H1 (cell line): ENCODE measurements around the gene CORO2B. TPM values are rescaled to one million over a fixed set of nuclear protein-coding genes. Genes with fewer than 3 reads are reported as not detected.

Experiments used
- CTCF ChIA-PET: fragments of 300-600 bp; sonication (Branson Sonifier 250); formaldehyde crosslinking; loops from one replicate; lab custom pipeline; 2021; ENCODE audit not compliant: partially characterized antibody; lab: Charles Lee
- POLR2A ChIA-PET: fragments of 300-600 bp; sonication (Branson Sonifier 250); formaldehyde crosslinking; loops from one replicate; lab custom pipeline; 2021; ENCODE audit warnings: inconsistent platforms; ENCODE audit not compliant: partially characterized antibody; lab: Charles Lee
- DNase-seq, 2 experiments: peaks; one replicate each; pipeline versions ENCODE4 v3.0.0 to v3.0.0-alpha.2; 2010 to 2022; ENCODE audit warnings: low spot score in 2 of 2, low read depth in 1 of 2, mixed read lengths in 1 of 2
- FAIRE-seq: peaks from 2 replicates; lab custom pipeline; 2011; peaks lifted over from hg19 to GRCh38; lab: Jason Lieb, UNC
- H2AFZ ChIP-seq: 2 replicates; pipeline ENCODE4 v1.8.1; 2012; ENCODE audit warnings: low read length, inconsistent platforms
- H2AK5ac ChIP-seq: 2 replicates; pipeline ENCODE4 v1.6.1; 2013; ENCODE audit warnings: low read depth, low read length
- H2BK120ac ChIP-seq: replicated peaks from 2 replicates; pipeline ENCODE3; 2013; ENCODE audit warnings: low read depth, low read length, inconsistent platforms
- H2BK12ac ChIP-seq: 2 replicates; pipeline ENCODE4 v1.6.1; 2013; ENCODE audit warnings: low read depth, low read length
- H2BK15ac ChIP-seq: 2 replicates; pipeline ENCODE4 v1.6.1; 2013; ENCODE audit warnings: low read length
- H2BK20ac ChIP-seq: 2 replicates; pipeline ENCODE4 v1.6.1; 2013; ENCODE audit warnings: low read length
- H2BK5ac ChIP-seq: 2 replicates; pipeline ENCODE4 v1.6.1; 2013; ENCODE audit warnings: low read depth, low read length
- H3K14ac ChIP-seq: 2 replicates; pipeline ENCODE4 v1.6.1; 2013; ENCODE audit warnings: inconsistent platforms; ENCODE audit not compliant: insufficient read length
- H3K18ac ChIP-seq: 2 replicates; pipeline ENCODE4 v1.6.1; 2013; ENCODE audit warnings: low read length; ENCODE audit errors: extremely low read depth
- H3K23ac ChIP-seq: 2 replicates; pipeline ENCODE4 v1.6.1; 2013; ENCODE audit warnings: inconsistent platforms; ENCODE audit not compliant: insufficient read length
- H3K23me2 ChIP-seq: 2 replicates; pipeline ENCODE4 v1.6.1; 2013; ENCODE audit warnings: low read depth, low read length
- H3K27ac ChIP-seq: 2 replicates; pipeline ENCODE4 v1.6.1; 2011; ENCODE audit warnings: low read depth, low read length, inconsistent platforms
- H3K27me3 ChIP-seq, 4 experiments: replicated peaks in 1 of 4; 1 replicate in 1 of 4; 2 replicates in 3 of 4; pipeline versions ENCODE4 v1.6.1 to v1.8.1; 2011 to 2013; ENCODE audit warnings: low read length in 3 of 4, mild to moderate bottlenecking in 3 of 4, inconsistent platforms in 2 of 4, mixed read lengths in 2 of 4, moderate library complexity in 1 of 4; ENCODE audit not compliant: control insufficient read depth in 3 of 4, insufficient read depth in 3 of 4; ENCODE audit errors: extremely low read depth in 1 of 4
- H3K36me3 ChIP-seq, 4 experiments: 2 replicates each; pipeline versions ENCODE4 v1.6.1 to v1.8.1; 2011 to 2013; ENCODE audit warnings: mild to moderate bottlenecking in 4 of 4, low read length in 3 of 4, moderate library complexity in 2 of 4, control low read depth in 1 of 4, inconsistent platforms in 1 of 4; ENCODE audit not compliant: insufficient read depth in 4 of 4, control insufficient read depth in 2 of 4
- H3K4ac ChIP-seq: replicated peaks from 2 replicates; pipeline ENCODE3; 2013; ENCODE audit warnings: low read length, low read depth, mixed read lengths, inconsistent platforms; ENCODE audit not compliant: insufficient read length
- H3K4me1 ChIP-seq, 4 experiments: replicated peaks in 1 of 4; 1 replicate in 1 of 4; 2 replicates in 3 of 4; pipeline versions ENCODE4 v1.6.1 to v1.8.1; 2011 to 2013; ENCODE audit warnings: low read length in 3 of 4, inconsistent platforms in 2 of 4, mixed read lengths in 1 of 4; ENCODE audit not compliant: insufficient read depth in 4 of 4, control insufficient read depth in 3 of 4
- H3K4me2 ChIP-seq, 2 experiments: 2 replicates each; pipeline versions ENCODE4 v1.6.1 to v1.8.1; 2011 to 2013; ENCODE audit warnings: low read depth in 2 of 2, low read length in 2 of 2, control low read depth in 1 of 2, inconsistent platforms in 1 of 2, mild to moderate bottlenecking in 1 of 2; ENCODE audit not compliant: insufficient read depth in 1 of 2
- H3K4me3 ChIP-seq, 4 experiments: fragments of 200-600, 300-600 bp in 1 of 4; sonication (generic), shearing (Covaris generic), sonication (Bioruptor Twin) in 1 of 4; 2 replicates each; pipeline versions ENCODE4 v1.5.1 to v1.8.1; 2011 to 2016; ENCODE audit warnings: low read length in 4 of 4, low read depth in 3 of 4, control low read depth in 2 of 4, inconsistent platforms in 2 of 4, mild to moderate bottlenecking in 2 of 4, mixed read lengths in 1 of 4, moderate library complexity in 1 of 4; ENCODE audit not compliant: insufficient read depth in 2 of 4; ENCODE audit errors: extremely low read depth in 1 of 4
- H3K56ac ChIP-seq: replicated peaks from 2 replicates; pipeline ENCODE3; 2013; ENCODE audit warnings: low read depth, mild to moderate bottlenecking, mixed read lengths, low read length, inconsistent platforms; ENCODE audit not compliant: insufficient read length
- H3K79me1 ChIP-seq: 2 replicates; pipeline ENCODE4 v1.6.1; 2013; ENCODE audit warnings: low read depth, low read length, control low read depth
- H3K79me2 ChIP-seq, 2 experiments: 2 replicates each; pipeline versions ENCODE4 v1.6.1 to v1.8.1; 2012 to 2013; ENCODE audit warnings: low read length in 2 of 2, mild to moderate bottlenecking in 2 of 2, inconsistent platforms in 1 of 2; ENCODE audit not compliant: insufficient read depth in 2 of 2, control insufficient read depth in 1 of 2
- H3K9ac ChIP-seq, 4 experiments: replicated peaks in 1 of 4; 1 replicate in 1 of 4; 2 replicates in 3 of 4; pipeline versions ENCODE4 v1.6.1 to v1.8.1; 2011 to 2013; ENCODE audit warnings: low read depth in 3 of 4, low read length in 3 of 4, control low read depth in 2 of 4, mild to moderate bottlenecking in 2 of 4, moderate library complexity in 2 of 4, inconsistent platforms in 1 of 4; ENCODE audit errors: extremely low read depth in 1 of 4
- H3K9me3 ChIP-seq, 2 experiments: 2 replicates each; pipeline versions ENCODE4 v1.6.1 to v1.8.1; 2012 to 2013; ENCODE audit warnings: mild to moderate bottlenecking in 2 of 2, moderate library complexity in 2 of 2, control low read depth in 1 of 2, inconsistent platforms in 1 of 2, low read depth in 1 of 2, low read length in 1 of 2, mixed read lengths in 1 of 2; ENCODE audit not compliant: insufficient read depth in 2 of 2
- H4K20me1 ChIP-seq, 2 experiments: replicated peaks in 1 of 2; 2 replicates each; pipeline versions ENCODE3 to v1.8.1; 2011 to 2013; ENCODE audit warnings: inconsistent platforms in 2 of 2, low read length in 2 of 2, mild to moderate bottlenecking in 1 of 2; ENCODE audit not compliant: insufficient read depth in 2 of 2, control insufficient read depth in 1 of 2
- H4K5ac ChIP-seq: 2 replicates; pipeline ENCODE4 v1.6.1; 2013; ENCODE audit warnings: low read length, low read depth, mixed read lengths, inconsistent platforms; ENCODE audit not compliant: insufficient read length
- H4K8ac ChIP-seq: 2 replicates; pipeline ENCODE4 v1.8.0; 2013; ENCODE audit warnings: mild to moderate bottlenecking, moderate library complexity, low read length, inconsistent platforms; ENCODE audit not compliant: insufficient read depth; ENCODE audit errors: extremely low read depth
- H4K91ac ChIP-seq: replicated peaks from 2 replicates; pipeline ENCODE3; 2013; ENCODE audit warnings: low read length, mixed read lengths, inconsistent platforms; ENCODE audit not compliant: insufficient read length
- ASH2L ChIP-seq: fragments of 200-600, 300-600 bp; sonication (generic); IDR thresholded peaks from one replicate; pipeline ENCODE4 v1.7.1; 2017; ENCODE audit warnings: low read length
- CBX8 ChIP-seq: fragments of 300-800, 300-1000 bp; sonication (generic); IDR thresholded peaks from 2 replicates; pipeline ENCODE4 v1.7.1; 2016; ENCODE audit warnings: low read depth, low read length, borderline replicate concordance
- CTCF ChIP-seq, 3 experiments: IDR thresholded peaks; 1 replicate in 2 of 3; 2 replicates in 1 of 3; pipeline versions ENCODE4 v1.5.1 to v1.6.1; 2011; ENCODE audit warnings: low read length in 3 of 3, mild to moderate bottlenecking in 3 of 3, inconsistent platforms in 2 of 3, low read depth in 1 of 3, moderate library complexity in 1 of 3; ENCODE audit not compliant: insufficient read depth in 1 of 3; ENCODE audit errors: control extremely low read depth in 1 of 3
- NANOG ChIP-seq: IDR thresholded peaks from 2 replicates; pipeline ENCODE4 v1.6.1; 2011; ENCODE audit warnings: low read length, low read depth, mild to moderate bottlenecking, inconsistent platforms; ENCODE audit not compliant: insufficient read depth, poor library complexity, severe bottlenecking
- SAP30 ChIP-seq: fragments of 300-600 bp; sonication (generic); IDR thresholded peaks from 2 replicates; pipeline ENCODE4 v1.7.1; 2012; ENCODE audit warnings: low read length, moderate library complexity, mild to moderate bottlenecking, inconsistent platforms; ENCODE audit not compliant: insufficient read depth, insufficient replicate concordance
- SIX5 ChIP-seq: IDR thresholded peaks from 2 replicates; pipeline ENCODE4 v1.6.1; 2011; ENCODE audit warnings: mild to moderate bottlenecking, low read depth, low read length
- SUZ12 ChIP-seq: fragments of 200-600 bp; sonication (generic); IDR thresholded peaks from 2 replicates; pipeline ENCODE4 v1.6.1; 2012; ENCODE audit warnings: mild to moderate bottlenecking, inconsistent platforms, low read length, moderate library complexity, mixed read lengths
- USF2 ChIP-seq: IDR thresholded peaks from 2 replicates; pipeline ENCODE4 v1.6.1; 2011; ENCODE audit warnings: low read length, improper control_type of control experiment
- WGBS, 2 experiments: shearing (Covaris generic) in 1 of 2; methylation state at CpG; one replicate each; pipeline versions ENCODE4 v1.1.6 to v1.1.7; 2013 to 2015; ENCODE audit warnings: low lambda C conversion rate in 2 of 2, mixed read lengths in 2 of 2, inconsistent platforms in 1 of 2, low coverage in 1 of 2, missing lambda C conversion rate in 1 of 2; ENCODE audit not compliant: insufficient replicate concordance in 2 of 2, insufficient coverage in 1 of 2, insufficient read length in 1 of 2; ENCODE audit errors: extremely low coverage in 1 of 2, missing lambda C conversion rate in 1 of 2; 5-methylcytosine and 5-hydroxymethylcytosine counted together
- polyA plus RNA-seq, 7 experiments: library from polyadenylated mRNA; depleted of rRNA in 3 of 7; stranded (reverse) in 5 of 7; unstranded in 2 of 7; fragments of >200 nt in 5 of 7; fragments of 200-250 nt in 2 of 7; gene quantifications; 1 replicate in 5 of 7; 2 replicates in 1 of 7; 4 replicates in 1 of 7; pipeline versions ENCODE4 v1.2.1 to v1.2.3, GENCODE V29; 2011 to 2013; ENCODE audit warnings: missing spikeins in 2 of 7, mixed read lengths in 2 of 7
- total RNA-seq: library from RNA; stranded (reverse); fragmentation: NEBNext Ultra II Directional; extraction: Animal tissue kit (Norgen Biotek cat#: 25700); gene quantifications from 2 replicates; pipeline ENCODE4 v1.2.1, GENCODE V29; 2021

CORO2B gene
- total and polyA plus RNA-seq, 2 of the 8 experiments (the other 6 are each of a cell fraction or from before 2014, with no cell fraction given): 3.4 to 6.7 TPM

- H2BK5ac ChIP-seq: no peak overlapping the region
- no peak overlapping the region for H3K9ac ChIP-seq
- no peak overlapping the region for H2BK12ac ChIP-seq
- H3K4me3 ChIP-seq: no peak overlapping the region
- no peak overlapping the region for H3K27ac ChIP-seq
- no peaks in the 10 kb centered on the region; a peak in 1 of 8 replicates for H3K36me3 ChIP-seq
- H4K91ac ChIP-seq: no peak overlapping the region
- no peak overlapping the region for H4K5ac ChIP-seq
- CTCF ChIA-PET: no interaction called here
- no peak overlapping the region for H3K56ac ChIP-seq
- POLR2A ChIA-PET: no interaction called here
- H3K23me2 ChIP-seq: no peaks in the 10 kb centered on the region; the same call in 1 of the 2 replicates
- no peaks in the 10 kb centered on the region for H4K20me1 ChIP-seq
- no peak overlapping the region for H3K4ac ChIP-seq
- peak overlapping the region; percentile 3; the same call in 1 of the 2 replicates for H2BK20ac ChIP-seq
- H2AK5ac ChIP-seq: no peak overlapping the region
- no peak overlapping the region for H2BK120ac ChIP-seq
- no peak overlapping the region for H3K4me2 ChIP-seq
- no peaks in the 10 kb centered on the region for H3K27me3 ChIP-seq
- no peak overlapping the region for H3K18ac ChIP-seq
- H3K79me2 ChIP-seq: no peaks in the 10 kb centered on the region
- H2BK15ac ChIP-seq: no peak overlapping the region
- DNase-seq: no peak
- FAIRE-seq: no peak
- H3K79me1 ChIP-seq: no peaks in the 10 kb centered on the region; the same call in 1 of the 2 replicates
- no peaks in the 10 kb centered on the region for H3K9me3 ChIP-seq
- no peak overlapping the region for H2AFZ ChIP-seq
- no peak overlapping the region for H3K14ac ChIP-seq
- WGBS, 2 experiments: 92% methylated on average over 8 of the region's 8 CpGs; no CpG with 5 or more reads in 1 of the 2 experiments
- no peak overlapping the region for H3K23ac ChIP-seq
- no peak overlapping the region for H4K8ac ChIP-seq
- peaks cover 13 to 28% (median 20%) of the 10 kb centered on the region in 4 experiments for H3K4me1 ChIP-seq
- TF ChIP-seq USF2: no peak
- no peak for TF ChIP-seq ASH2L
- TF ChIP-seq CBX8: no peak
- TF ChIP-seq SUZ12: no peak
- TF ChIP-seq CTCF (IDR thresholded peaks at IDR 0.05; ENCODE audit: control extremely low read depth in 1 of 3, insufficient read depth in 1 of 3, low read depth in 1 of 3, low read length in 3 of 3): no peak
- TF ChIP-seq SAP30: no peak
- no peak for TF ChIP-seq SIX5
- no peak for TF ChIP-seq NANOG
These were observed 32.0 kb downstream of the CORO2B start for GRCh38 chr15:68610825-68611224.
